Endodermal cell (in vitro differentiated cells): ENCODE data around the gene DRICH1. TPM values are rescaled to one million over a fixed set of nuclear protein-coding genes. Genes with fewer than 3 reads are reported as not detected.

Experiments used
- DNase-seq: peaks from one replicate; pipeline ENCODE4 v3.0.0-alpha.2; 2017
- H3K27ac ChIP-seq: 2 replicates; pipeline ENCODE4 v1.5.1; 2013; ENCODE audit warnings: mild to moderate bottlenecking, low read depth, low read length, moderate library complexity
- H3K27me3 ChIP-seq: 2 replicates; pipeline ENCODE4 v1.6.1; 2013; ENCODE audit warnings: mild to moderate bottlenecking, low read length, moderate library complexity; ENCODE audit not compliant: insufficient read depth, control insufficient read depth, poor library complexity, severe bottlenecking
- H3K36me3 ChIP-seq: 2 replicates; pipeline ENCODE4 v1.7.0; 2013; ENCODE audit warnings: mild to moderate bottlenecking, low read length, moderate library complexity; ENCODE audit not compliant: control insufficient read depth, insufficient read depth
- H3K4me1 ChIP-seq: one replicate; pipeline ENCODE4 v1.7.0; 2013; ENCODE audit warnings: low read length; ENCODE audit not compliant: control insufficient read depth, insufficient read depth
- H3K4me3 ChIP-seq: 2 replicates; pipeline ENCODE4 v1.5.1; 2013; ENCODE audit warnings: mild to moderate bottlenecking, low read length, moderate library complexity
- H3K9ac ChIP-seq: 2 replicates; pipeline ENCODE4 v1.6.1; 2013; ENCODE audit warnings: mild to moderate bottlenecking, low read length, moderate library complexity; ENCODE audit not compliant: poor library complexity, severe bottlenecking; ENCODE audit errors: extremely low read depth
- H3K9me3 ChIP-seq: 2 replicates; pipeline ENCODE4 v1.6.1; 2013; ENCODE audit warnings: mild to moderate bottlenecking, low read length, moderate library complexity; ENCODE audit not compliant: control insufficient read depth
- H3K27ac Mint-ChIP-seq: 2 replicates; pipeline ENCODE4 v1.8.0; 2020; ENCODE audit warnings: mixed read lengths
- H3K27me3 Mint-ChIP-seq: 2 replicates; pipeline ENCODE4 v1.8.0; 2021; ENCODE audit warnings: mild to moderate bottlenecking, mixed read lengths; ENCODE audit not compliant: insufficient read depth
- H3K36me3 Mint-ChIP-seq: 2 replicates; pipeline ENCODE4 v1.8.0; 2020; ENCODE audit warnings: low read depth, mixed read lengths
- H3K4me1 Mint-ChIP-seq: 2 replicates; pipeline ENCODE4 v1.8.0; 2020; ENCODE audit warnings: mixed read lengths
- H3K4me3 Mint-ChIP-seq: 2 replicates; pipeline ENCODE4 v1.8.0; 2020; ENCODE audit warnings: mild to moderate bottlenecking, moderate library complexity, mixed read lengths
- H3K9me3 Mint-ChIP-seq: 2 replicates; pipeline ENCODE4 v1.8.0; 2020; ENCODE audit warnings: mild to moderate bottlenecking, mixed read lengths
- CTCF ChIP-seq: fragments of 200-600 bp; sonication (generic); conservative IDR thresholded peaks from 2 replicates; pipeline ENCODE4 v1.5.0; 2021; ENCODE audit warnings: antibody characterized with exemption, mild to moderate bottlenecking
- WGBS, 2 experiments: methylation state at CpG; one replicate each; pipeline versions ENCODE4 v1.1.5 to v1.1.7; 2013; ENCODE audit warnings: missing lambda C conversion rate in 2 of 2, mixed read lengths in 1 of 2; ENCODE audit not compliant: insufficient coverage in 1 of 2, insufficient read length in 1 of 2; 5-methylcytosine and 5-hydroxymethylcytosine counted together
- total RNA-seq, 2 donors: library from RNA; stranded (reverse); fragmentation: NEBNext Ultra II Directional in 1 of 2; extraction: Animal tissue kit (Norgen Biotek cat#: 25700) in 1 of 2; gene quantifications; 2 replicates in 1 of 2; 3 replicates in 1 of 2; pipeline ENCODE4 v1.2.1, GENCODE V29; 2021

The DRICH1 gene
- total RNA-seq, 2 donors from 2014 or later, result 0.24 TPM; not detected in 1

GRCh38 chr22:23621082-23621780 lies 10.9 kb downstream of the DRICH1 start:
- peaks cover 7% of the 10 kb centered on the region for H3K4me1 Mint-ChIP-seq
- peaks cover 16% of the 10 kb centered on the region for H3K27me3 ChIP-seq
- WGBS, 2 experiments, result 93% methylated on average over 9 of the region's 9 CpGs
- no peaks in the 10 kb centered on the region for H3K9me3 Mint-ChIP-seq
- no peak overlapping the region for H3K27ac Mint-ChIP-seq
- no peak overlapping the region for H3K4me3 ChIP-seq
- no peak for TF ChIP-seq CTCF
- no peaks in the 10 kb centered on the region for H3K9me3 ChIP-seq
- H3K9ac ChIP-seq, result no peak overlapping the region
- H3K27me3 Mint-ChIP-seq, result peaks cover 44% of the 10 kb centered on the region
- H3K4me3 Mint-ChIP-seq, result no peak overlapping the region
- H3K27ac ChIP-seq, result no peak overlapping the region
- peaks cover 4% of the 10 kb centered on the region for H3K4me1 ChIP-seq
- DNase-seq, result no peak
- no peaks in the 10 kb centered on the region for H3K36me3 Mint-ChIP-seq
- no peaks in the 10 kb centered on the region for H3K36me3 ChIP-seq

- Mint-ChIP-seq H3K4me3 (no peak overlapping the region), H3K9me3 (no peaks in the 10 kb centered on the region), H3K27me3 (peaks cover 39% of the 10 kb centered on the region), H3K27ac (no peak overlapping the region), H3K36me3 (no peaks in the 10 kb centered on the region), H3K4me1 (no peaks in the 10 kb centered on the region)
- no peak for DNase-seq
- Histone ChIP-seq H3K27me3 (peaks cover 10% of the 10 kb centered on the region), H3K36me3 (no peaks in the 10 kb centered on the region), H3K9me3 (no peaks in the 10 kb centered on the region), H3K4me3 (no peak overlapping the region), H3K9ac (no peak overlapping the region), H3K27ac (no peak overlapping the region), H3K4me1 (no peaks in the 10 kb centered on the region)
- WGBS, 2 experiments, result 80 to 81% methylated on average over 7 of the region's 7 CpGs
- TF ChIP-seq CTCF, result no peak
Measured at GRCh38 chr22:23613193-23613972, 18.7 kb downstream of the DRICH1 start.

GRCh38 chr22:23609983-23610781 lies 21.9 kb downstream of the DRICH1 start:
- no peaks in the 10 kb centered on the region for H3K36me3 ChIP-seq
- peaks cover under 1% of the 10 kb centered on the region for H3K27me3 ChIP-seq
- H3K4me3 ChIP-seq, result no peak overlapping the region
- no peak overlapping the region for H3K9ac ChIP-seq
- H3K27ac ChIP-seq, result no peak overlapping the region
- H3K9me3 ChIP-seq, result no peaks in the 10 kb centered on the region
- WGBS, 2 experiments, result 80 to 90% methylated on average over 10 to 12 of the region's 12 CpGs
- H3K9me3 Mint-ChIP-seq, result no peaks in the 10 kb centered on the region
- no peaks in the 10 kb centered on the region for H3K4me1 Mint-ChIP-seq
- no peaks in the 10 kb centered on the region for H3K4me1 ChIP-seq
- no peak for TF ChIP-seq CTCF
- no peak overlapping the region for H3K4me3 Mint-ChIP-seq
- H3K27ac Mint-ChIP-seq, result no peak overlapping the region
- DNase-seq, result no peak
- H3K36me3 Mint-ChIP-seq, result no peaks in the 10 kb centered on the region
- peaks cover 26% of the 10 kb centered on the region for H3K27me3 Mint-ChIP-seq
